ENCODE data around the gene ITGB4.

Gene ITGB4

GRCh38 chr17:75683583-75683982, 37.7 kb upstream of the ITGB4 start:
- no peak for DNase-seq (ENCODE audit: extremely low read depth, low read depth)
- no peak for TF ChIP-seq CTCF (IDR thresholded peaks at IDR 0.05; ENCODE audit: low read depth, low read length)

GRCh38 chr17:75684249-75684648, 37.0 kb upstream of the ITGB4 start:
- DNase-seq (ENCODE audit: extremely low read depth, low read depth), result no peak
- no peak for TF ChIP-seq CTCF (IDR thresholded peaks at IDR 0.05; ENCODE audit: low read depth, low read length)

- no peak for TF ChIP-seq CTCF (IDR thresholded peaks at IDR 0.05; ENCODE audit: low read depth, low read length)
- DNase-seq (ENCODE audit: extremely low read depth, low read depth), result no peak
Observed at GRCh38 chr17:75684924-75685323, 36.3 kb upstream of the ITGB4 start.

GRCh38 chr17:75685499-75685898, 35.8 kb upstream of the ITGB4 start:
- TF ChIP-seq CTCF (IDR thresholded peaks at IDR 0.05; ENCODE audit: low read depth, low read length), result no peak
- DNase-seq (ENCODE audit: extremely low read depth, low read depth), result no peak

GRCh38 chr17:75688209-75688825, 32.9 kb upstream of the ITGB4 start:
- no peak for DNase-seq (ENCODE audit: extremely low read depth, low read depth)
- TF ChIP-seq CTCF (IDR thresholded peaks at IDR 0.05; ENCODE audit: low read depth, low read length), result no peak

- DNase-seq (ENCODE audit: extremely low read depth, low read depth), result no peak
- no peak for TF ChIP-seq CTCF (IDR thresholded peaks at IDR 0.05; ENCODE audit: low read depth, low read length)
Observed at GRCh38 chr17:75689441-75689873, 31.8 kb upstream of the ITGB4 start.

GRCh38 chr17:75691371-75691791, 29.9 kb upstream of the ITGB4 start:
- no peak for TF ChIP-seq CTCF (IDR thresholded peaks at IDR 0.05; ENCODE audit: low read depth, low read length)
- DNase-seq (ENCODE audit: extremely low read depth, low read depth), result no peak
